ENCODE data around the gene ACSS2. TPM values are rescaled to one million over a fixed set of nuclear protein-coding genes. Genes with fewer than 3 reads are reported as not detected.

Gene ACSS2
- total RNA-seq, 1 donor from 2014 or later = 131 TPM

DNA sequence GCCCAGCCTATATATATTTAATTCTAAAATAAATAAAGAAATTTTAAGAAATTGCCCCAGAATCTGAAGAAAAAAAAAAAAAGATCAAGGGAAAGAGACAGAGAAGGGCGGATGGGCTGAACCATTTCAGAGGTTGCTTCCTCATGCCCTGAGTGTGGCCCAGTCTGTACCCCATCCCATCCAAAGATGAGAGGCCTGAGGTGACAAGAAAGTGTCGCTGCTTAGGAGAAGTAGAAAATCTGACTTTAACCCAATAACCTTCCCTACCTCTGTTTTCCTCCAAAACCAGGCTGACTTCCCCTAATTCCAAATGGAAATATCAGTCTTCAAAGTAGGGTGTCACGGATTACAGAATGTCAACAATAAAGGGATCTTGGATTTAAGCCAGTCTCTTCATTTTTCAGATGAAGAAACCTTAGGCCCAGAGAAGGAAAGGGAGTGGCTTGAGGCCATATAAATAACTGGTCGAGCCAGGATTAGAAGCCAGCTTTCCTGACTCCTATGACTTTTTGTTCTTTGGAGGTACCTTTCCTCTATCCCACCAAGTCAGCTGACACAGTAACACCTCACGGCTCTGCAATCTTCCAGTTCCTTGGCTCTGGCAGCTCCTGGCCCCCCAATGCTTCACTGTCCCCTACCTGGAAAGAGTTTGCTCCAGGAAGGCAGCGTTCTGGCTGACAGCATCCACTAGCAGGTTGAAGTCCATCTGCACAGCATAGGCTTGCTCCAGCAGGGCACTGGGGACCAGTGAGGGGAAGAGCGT is 69.1 kb downstream of the ACSS2 start:
- ATAC-seq = no peak
- H3K27ac ChIP-seq = no peak overlapping the region
- intact Hi-C loops (cut with DNase I) = no loop called here
- no peak for TF ChIP-seq CTCF (IDR thresholded peaks at IDR 0.05)
- DNase-seq = no peak
- no peak overlapping the region for H3K4me3 ChIP-seq
- no peaks in the 10 kb centered on the region for H3K9me3 ChIP-seq
- peaks cover 31% of the 10 kb centered on the region for H3K36me3 ChIP-seq
- H3K27me3 ChIP-seq (ENCODE audit: low read depth) = no peaks in the 10 kb centered on the region
- H3K4me1 ChIP-seq = peaks cover 5% of the 10 kb centered on the region

- no peak for TF ChIP-seq CTCF (IDR thresholded peaks at IDR 0.05)
- DNase-seq (no peak), ATAC-seq (no peak)
- H3K9me3 ChIP-seq = no peaks in the 10 kb centered on the region
- no peak overlapping the region for H3K27ac ChIP-seq
- peaks cover 34% of the 10 kb centered on the region for H3K36me3 ChIP-seq
- no peak overlapping the region for H3K4me3 ChIP-seq
- intact Hi-C loops (cut with DNase I) = no loop called here
- peaks cover 5% of the 10 kb centered on the region for H3K4me1 ChIP-seq
- H3K27me3 ChIP-seq (ENCODE audit: low read depth) = no peaks in the 10 kb centered on the region
These were observed 70.2 kb downstream of the ACSS2 start for GRCh38 chr20:34946661-34947060.

GRCh38 chr20:34947336-34947735 is 70.9 kb downstream of the ACSS2 start:
- no peak for ATAC-seq
- intact Hi-C loops (cut with DNase I) = no loop called here
- H3K4me1 ChIP-seq = peaks cover 5% of the 10 kb centered on the region
- TF ChIP-seq CTCF (IDR thresholded peaks at IDR 0.05) = no peak
- no peak for DNase-seq
- no peaks in the 10 kb centered on the region for H3K9me3 ChIP-seq
- no peak overlapping the region for H3K4me3 ChIP-seq
- peaks cover 28% of the 10 kb centered on the region for H3K36me3 ChIP-seq
- H3K27me3 ChIP-seq (ENCODE audit: low read depth) = no peaks in the 10 kb centered on the region
- no peak overlapping the region for H3K27ac ChIP-seq

DNA sequence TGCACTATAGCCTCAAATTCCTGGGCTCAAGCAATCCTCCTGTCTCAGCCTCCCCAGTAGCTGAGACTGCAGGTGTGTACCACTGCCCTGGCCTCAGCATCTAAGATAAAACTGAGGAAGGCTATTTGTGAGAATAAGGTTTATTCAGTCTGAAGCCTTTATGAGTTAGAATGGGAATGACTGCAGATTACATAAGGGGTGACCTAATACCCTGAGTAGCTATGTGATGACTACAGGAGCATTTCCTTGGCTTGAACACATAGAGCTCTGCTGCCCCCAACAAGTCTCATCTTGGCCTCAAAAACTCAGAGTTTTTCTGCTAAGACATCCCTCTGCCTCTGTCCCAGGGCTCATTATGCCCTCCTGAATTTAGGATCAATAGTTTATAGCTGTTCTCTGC is 71.6 kb downstream of the ACSS2 start:
- Histone ChIP-seq H3K4me1 (peaks cover 5% of the 10 kb centered on the region), H3K9me3 (no peaks in the 10 kb centered on the region), H3K27me3 (ENCODE audit: low read depth) (no peaks in the 10 kb centered on the region), H3K36me3 (peaks cover 21% of the 10 kb centered on the region), H3K4me3 (no peak overlapping the region), H3K27ac (no peak overlapping the region)
- intact Hi-C loops (cut with DNase I) = no loop called here
- no peak for ATAC-seq
- no peak for TF ChIP-seq CTCF (IDR thresholded peaks at IDR 0.05)
- DNase-seq = no peak

- H3K27me3 ChIP-seq (ENCODE audit: low read depth) = no peaks in the 10 kb centered on the region
- no peaks in the 10 kb centered on the region for H3K9me3 ChIP-seq
- H3K4me3 ChIP-seq = no peak overlapping the region
- ATAC-seq = no peak
- DNase-seq = no peak
- H3K36me3 ChIP-seq = peaks cover 13% of the 10 kb centered on the region
- intact Hi-C loops (cut with DNase I) = no loop called here
- TF ChIP-seq CTCF (IDR thresholded peaks at IDR 0.05) = no peak
- H3K27ac ChIP-seq = no peak overlapping the region
- peaks cover 5% of the 10 kb centered on the region for H3K4me1 ChIP-seq
These were observed 72.7 kb downstream of the ACSS2 start for GRCh38 chr20:34949120-34949519.
